CD14-positive monocyte (primary cell): ENCODE data around the gene KIRREL3. TPM values are rescaled to one million over a fixed set of nuclear protein-coding genes. Genes with fewer than 3 reads are reported as not detected.

Source experiments
- DNase-seq, 3 donors: peaks; one replicate each; pipeline ENCODE4 v3.0.0-alpha.2; 2011 to 2022
- H2AFZ ChIP-seq: 2 replicates; pipeline ENCODE4 v1.6.0; 2012; ENCODE audit warnings: mild to moderate bottlenecking, low read depth, low read length, inconsistent platforms; ENCODE audit not compliant: insufficient read depth, poor library complexity, severe bottlenecking
- H3K27ac ChIP-seq, 2 donors: 1 replicate in 1 of 2; 2 replicates in 1 of 2; pipeline ENCODE4 v1.5.1; 2012 to 2013; ENCODE audit warnings: low read length in 2 of 2, control low read depth in 1 of 2, inconsistent platforms in 1 of 2, low read depth in 1 of 2, mild to moderate bottlenecking in 1 of 2
- H3K27me3 ChIP-seq, 2 donors: one replicate each; pipeline versions ENCODE4 v1.6.0 to v1.6.1; 2011 to 2013; ENCODE audit warnings: low read length in 2 of 2; ENCODE audit not compliant: control insufficient read depth in 2 of 2, insufficient read depth in 2 of 2
- H3K36me3 ChIP-seq, 2 donors: replicated peaks in 1 of 2; 1 replicate in 1 of 2; 2 replicates in 1 of 2; pipeline versions ENCODE4 v1.5.1 to v1.6.1; 2012 to 2013; ENCODE audit warnings: low read length in 2 of 2, control low read depth in 1 of 2, inconsistent platforms in 1 of 2, mild to moderate bottlenecking in 1 of 2; ENCODE audit not compliant: insufficient read depth in 2 of 2, control insufficient read depth in 1 of 2
- H3K4me1 ChIP-seq, 2 donors: 1 replicate in 1 of 2; 2 replicates in 1 of 2; pipeline versions ENCODE4 v1.5.1 to v1.6.1; 2012 to 2013; ENCODE audit warnings: low read length in 2 of 2, control low read depth in 1 of 2, inconsistent platforms in 1 of 2, mild to moderate bottlenecking in 1 of 2, moderate library complexity in 1 of 2; ENCODE audit not compliant: insufficient read depth in 2 of 2, control insufficient read depth in 1 of 2
- H3K4me2 ChIP-seq: replicated peaks from 2 replicates; pipeline ENCODE3; 2012; ENCODE audit warnings: low read length, moderate library complexity, mild to moderate bottlenecking; ENCODE audit not compliant: poor library complexity, severe bottlenecking; ENCODE audit errors: extremely low read depth
- H3K4me3 ChIP-seq, 3 experiments: fragments of 200-600 bp in 1 of 3; sonication (generic) in 1 of 3; replicated peaks in 1 of 3; 1 replicate in 2 of 3; 2 replicates in 1 of 3; pipeline ENCODE4 v1.5.1; 2011 to 2013; ENCODE audit warnings: low read length in 3 of 3, mild to moderate bottlenecking in 3 of 3, control low read depth in 2 of 3, low read depth in 2 of 3, inconsistent platforms in 1 of 3, moderate library complexity in 1 of 3
- H3K79me2 ChIP-seq: 2 replicates; pipeline ENCODE4 v1.6.0; 2012; ENCODE audit warnings: mild to moderate bottlenecking, control low read depth, inconsistent platforms, low read length, moderate library complexity; ENCODE audit not compliant: insufficient read depth
- H3K9ac ChIP-seq: 2 replicates; pipeline ENCODE4 v1.6.0; 2017; ENCODE audit warnings: low read length, mild to moderate bottlenecking; ENCODE audit not compliant: insufficient read depth, poor library complexity, severe bottlenecking
- H3K9me3 ChIP-seq, 2 donors: replicated peaks in 1 of 2; 1 replicate in 1 of 2; 2 replicates in 1 of 2; pipeline versions ENCODE4 v1.5.1 to v1.6.1; 2012 to 2013; ENCODE audit warnings: low read length in 2 of 2, control low read depth in 1 of 2; ENCODE audit not compliant: control insufficient read depth in 1 of 2, insufficient read depth in 1 of 2
- H4K20me1 ChIP-seq: 2 replicates; pipeline ENCODE4 v1.6.0; 2012; ENCODE audit warnings: mild to moderate bottlenecking, low read length, control low read depth, moderate library complexity; ENCODE audit not compliant: insufficient read depth
- H3K27ac Mint-ChIP-seq, 7 donors: one replicate each; pipeline ENCODE4 v1.8.0; 2020; ENCODE audit warnings: mild to moderate bottlenecking in 7 of 7, mixed read lengths in 7 of 7, moderate library complexity in 6 of 7, inconsistent platforms in 2 of 7
- H3K27me3 Mint-ChIP-seq, 3 donors: one replicate each; pipeline ENCODE4 v1.8.0; 2021 to 2022; ENCODE audit warnings: low read depth in 3 of 3, mild to moderate bottlenecking in 3 of 3, mixed read lengths in 3 of 3, moderate library complexity in 3 of 3, inconsistent platforms in 1 of 3
- H3K36me3 Mint-ChIP-seq, 2 donors: one replicate each; pipeline ENCODE4 v1.8.0; 2020; ENCODE audit warnings: mixed read lengths in 2 of 2, inconsistent platforms in 1 of 2, mild to moderate bottlenecking in 1 of 2
- H3K4me1 Mint-ChIP-seq: one replicate; pipeline ENCODE4 v1.8.0; 2020; ENCODE audit warnings: mild to moderate bottlenecking, mixed read lengths
- H3K4me3 Mint-ChIP-seq, 2 donors: one replicate each; pipeline ENCODE4 v1.8.0; 2020; ENCODE audit warnings: mild to moderate bottlenecking in 2 of 2, mixed read lengths in 2 of 2, moderate library complexity in 1 of 2
- H3K9me3 Mint-ChIP-seq, 7 donors: one replicate each; pipeline ENCODE4 v1.8.0; 2020 to 2022; ENCODE audit warnings: mixed read lengths in 7 of 7, mild to moderate bottlenecking in 6 of 7, moderate library complexity in 6 of 7, inconsistent platforms in 2 of 7
- WGBS: methylation state at CpG from one replicate; pipeline ENCODE4 v1.1.5; 2013; ENCODE audit warnings: missing lambda C conversion rate; ENCODE audit not compliant: insufficient coverage; 5-methylcytosine and 5-hydroxymethylcytosine counted together
- intact Hi-C, 2 donors: fragments of 100-400 bp; cut with micrococcal nuclease; formaldehyde crosslinking; loops; one replicate each; pipeline versions ENCODE4 v1.15.0 to v1.15.1; 2023
- polyA plus RNA-seq, 3 donors: library from polyadenylated mRNA; depleted of rRNA in 1 of 3; unstranded in 2 of 3; stranded (reverse) in 1 of 3; fragments of 300-500 nt in 2 of 3; fragments of >200 nt in 1 of 3; fragmentation: Illumina TruSeq in 2 of 3; gene quantifications; 1 replicate in 2 of 3; 2 replicates in 1 of 3; pipeline ENCODE4 v1.2.3, GENCODE V29; 2012 to 2021
- TF ChIP-seq, protein P1 (sequence below): fragments of 200-600 bp; IDR thresholded peaks from one replicate; pipeline ENCODE4 v1.8.0; 2022; ENCODE audit warnings: antibody characterized with exemption, mild to moderate bottlenecking

The KIRREL3 gene
- polyA plus RNA-seq, 3 donors: not detected

DNA sequence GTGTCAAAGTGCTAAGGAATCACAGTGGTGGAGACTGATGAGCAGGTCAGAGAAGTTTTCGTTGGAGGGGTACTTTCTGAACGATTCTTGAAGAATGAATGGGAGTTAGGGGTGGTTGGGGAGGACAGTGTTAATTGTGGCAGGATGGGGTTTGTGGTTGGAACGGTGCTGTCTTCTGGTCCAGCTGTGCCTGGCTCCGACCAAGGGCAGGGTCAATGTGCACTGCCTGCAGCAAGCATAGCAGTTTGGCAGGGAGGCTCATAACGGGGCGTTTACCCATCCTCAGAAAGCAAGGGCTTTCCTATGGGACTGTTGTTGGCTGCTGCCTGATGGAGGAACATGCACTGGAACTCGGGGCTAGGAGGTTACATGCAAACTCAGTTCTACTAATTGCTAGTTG is 265.8 kb downstream of the KIRREL3 start:
- peaks cover 0 to 6% (median 4%) of the 10 kb centered on the region in 3 donors for H3K27me3 Mint-ChIP-seq
- H3K27ac Mint-ChIP-seq: no peak overlapping the region

DNA sequence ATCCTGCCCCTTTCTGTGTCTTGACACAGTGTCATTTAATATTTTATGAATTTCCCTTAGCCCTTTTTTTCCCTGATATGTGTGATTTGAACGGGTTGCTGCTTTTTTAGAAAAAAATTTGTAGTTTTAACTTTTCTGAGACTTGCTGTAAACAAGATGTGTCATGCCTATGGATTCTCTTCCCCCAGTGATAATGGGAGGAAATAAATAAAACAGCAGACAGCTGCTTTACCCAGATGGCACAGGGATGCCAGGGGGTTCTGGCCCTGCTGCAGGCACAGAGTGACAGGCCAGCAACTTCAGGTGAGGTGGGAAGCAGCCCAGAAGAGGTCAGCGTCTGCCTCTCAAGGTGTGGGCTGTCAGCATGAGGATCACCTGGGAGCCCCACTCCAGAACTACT is 266.9 kb downstream of the KIRREL3 start:
- H3K36me3 ChIP-seq: no peaks in the 10 kb centered on the region
- no peaks in the 10 kb centered on the region for H3K79me2 ChIP-seq
- H3K4me2 ChIP-seq: no peak overlapping the region
- intact Hi-C loops: no loop called here
- H3K27me3 Mint-ChIP-seq: peaks cover 0 to 6% (median 4%) of the 10 kb centered on the region in 3 donors
- no peak overlapping the region for H3K4me3 Mint-ChIP-seq
- peaks cover 0 to 18% of the 10 kb centered on the region in 2 donors for H3K4me1 ChIP-seq
- TF ChIP-seq, protein P1, sequence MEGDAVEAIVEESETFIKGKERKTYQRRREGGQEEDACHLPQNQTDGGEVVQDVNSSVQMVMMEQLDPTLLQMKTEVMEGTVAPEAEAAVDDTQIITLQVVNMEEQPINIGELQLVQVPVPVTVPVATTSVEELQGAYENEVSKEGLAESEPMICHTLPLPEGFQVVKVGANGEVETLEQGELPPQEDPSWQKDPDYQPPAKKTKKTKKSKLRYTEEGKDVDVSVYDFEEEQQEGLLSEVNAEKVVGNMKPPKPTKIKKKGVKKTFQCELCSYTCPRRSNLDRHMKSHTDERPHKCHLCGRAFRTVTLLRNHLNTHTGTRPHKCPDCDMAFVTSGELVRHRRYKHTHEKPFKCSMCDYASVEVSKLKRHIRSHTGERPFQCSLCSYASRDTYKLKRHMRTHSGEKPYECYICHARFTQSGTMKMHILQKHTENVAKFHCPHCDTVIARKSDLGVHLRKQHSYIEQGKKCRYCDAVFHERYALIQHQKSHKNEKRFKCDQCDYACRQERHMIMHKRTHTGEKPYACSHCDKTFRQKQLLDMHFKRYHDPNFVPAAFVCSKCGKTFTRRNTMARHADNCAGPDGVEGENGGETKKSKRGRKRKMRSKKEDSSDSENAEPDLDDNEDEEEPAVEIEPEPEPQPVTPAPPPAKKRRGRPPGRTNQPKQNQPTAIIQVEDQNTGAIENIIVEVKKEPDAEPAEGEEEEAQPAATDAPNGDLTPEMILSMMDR: no peak
- peaks cover 0 to 5% (median 4%) of the 10 kb centered on the region in 7 donors for H3K9me3 Mint-ChIP-seq
- H3K27ac Mint-ChIP-seq: no peak overlapping the region
- H3K27ac ChIP-seq: no peak overlapping the region
- H3K4me1 Mint-ChIP-seq: peaks cover 26% of the 10 kb centered on the region
- H3K4me3 ChIP-seq: no peak overlapping the region
- no peaks in the 10 kb centered on the region for H3K36me3 Mint-ChIP-seq
- no peaks in the 10 kb centered on the region for H4K20me1 ChIP-seq
- WGBS: 63% methylated on average over 1 of the region's 2 CpGs
- DNase-seq: no peak
- H3K27me3 ChIP-seq: no peaks in the 10 kb centered on the region
- H2AFZ ChIP-seq: no peak overlapping the region
- H3K9me3 ChIP-seq: no peaks in the 10 kb centered on the region
- H3K9ac ChIP-seq: no peak overlapping the region

More for the DNA sequence above, 265.8 kb downstream of the KIRREL3 start:
- Mint-ChIP-seq H3K4me3 (no peak overlapping the region), H3K9me3 (peaks cover 0 to 5% (median 3%) of the 10 kb centered on the region in 7 donors), H3K4me1 (peaks cover 30% of the 10 kb centered on the region), H3K36me3 (no peaks in the 10 kb centered on the region)
- H3K9ac ChIP-seq: no peak overlapping the region
- intact Hi-C loops: no loop called here
- H3K9me3 ChIP-seq: no peaks in the 10 kb centered on the region
- H2AFZ ChIP-seq: no peak overlapping the region
- 75% methylated on average over 7 of the region's 7 CpGs for WGBS
- no peaks in the 10 kb centered on the region for H3K27me3 ChIP-seq
- no peaks in the 10 kb centered on the region for H3K36me3 ChIP-seq
- H3K27ac ChIP-seq: no peak overlapping the region
- H3K4me2 ChIP-seq: no peak overlapping the region
- H3K4me1 ChIP-seq: peaks cover 0 to 21% of the 10 kb centered on the region in 2 donors
- TF ChIP-seq, protein P1: no peak
- no peaks in the 10 kb centered on the region for H3K79me2 ChIP-seq
- no peak overlapping the region for H3K4me3 ChIP-seq
- no peak for DNase-seq
- H4K20me1 ChIP-seq: no peaks in the 10 kb centered on the region
